NCI-H2227 treated with DMSO at 0.1 percent for 48 hours (cell line): ENCODE results near the gene LRTM1.
A peak's percentile ranks its signal among the peaks of the same experiment; 100 is the strongest.

Source experiments
- DNase-seq: peaks from one replicate; lab custom pipeline; 2025; lab: John Stamatoyannopoulos, UW

The LRTM1 gene

DNA sequence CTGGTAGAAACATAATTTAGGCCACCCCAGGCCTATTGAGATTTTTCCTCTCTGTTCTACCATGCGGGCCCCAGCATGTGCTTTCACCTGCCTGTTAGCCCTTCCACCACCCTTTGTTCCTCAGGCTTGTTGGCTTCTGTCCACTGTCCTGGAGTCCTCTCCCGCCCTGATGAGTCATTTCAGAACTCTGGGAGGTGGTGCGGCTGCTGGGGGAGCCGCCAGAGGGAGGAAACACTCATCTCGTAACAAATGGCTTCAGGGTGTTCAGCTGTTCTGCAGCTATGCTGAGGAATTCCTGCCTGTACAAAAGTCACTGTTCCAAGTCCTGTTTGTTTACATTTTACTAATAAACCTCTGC is 36.3 kb downstream of the LRTM1 start:
- DNase-seq: no peak

GRCh38 chr3:54889731-54890130 is 38.1 kb downstream of the LRTM1 start:
- DNase-seq: no peak

- DNase-seq: no peak
Measured at GRCh38 chr3:54888873-54889272, 39.0 kb downstream of the LRTM1 start.

DNA sequence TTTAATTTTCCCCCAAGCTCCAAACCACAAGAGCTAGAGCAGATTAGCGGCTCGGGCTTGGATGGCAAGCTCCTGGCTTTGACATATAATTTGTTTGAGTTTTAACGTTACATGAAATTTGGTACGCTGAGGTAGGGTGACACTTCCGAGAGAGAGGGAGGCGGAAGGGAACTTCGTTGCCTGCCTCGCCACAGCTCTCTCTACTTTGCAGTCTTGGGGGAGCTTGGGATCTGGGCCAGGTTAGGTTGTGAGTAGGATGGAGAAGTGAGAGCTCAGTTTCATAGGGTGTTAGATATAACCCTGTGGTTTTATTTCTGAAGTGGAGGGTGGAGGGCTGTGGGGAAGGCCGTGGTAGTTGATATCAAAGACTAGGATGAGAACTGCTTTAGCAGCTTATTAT is 39.7 kb downstream of the LRTM1 start:
- no peak for DNase-seq

GRCh38 chr3:54882129-54882833 is 45.6 kb downstream of the LRTM1 start:
- no peak for DNase-seq

GRCh38 chr3:54878145-54878544 is 49.7 kb downstream of the LRTM1 start:
- peak; percentile 2 for DNase-seq

DNA sequence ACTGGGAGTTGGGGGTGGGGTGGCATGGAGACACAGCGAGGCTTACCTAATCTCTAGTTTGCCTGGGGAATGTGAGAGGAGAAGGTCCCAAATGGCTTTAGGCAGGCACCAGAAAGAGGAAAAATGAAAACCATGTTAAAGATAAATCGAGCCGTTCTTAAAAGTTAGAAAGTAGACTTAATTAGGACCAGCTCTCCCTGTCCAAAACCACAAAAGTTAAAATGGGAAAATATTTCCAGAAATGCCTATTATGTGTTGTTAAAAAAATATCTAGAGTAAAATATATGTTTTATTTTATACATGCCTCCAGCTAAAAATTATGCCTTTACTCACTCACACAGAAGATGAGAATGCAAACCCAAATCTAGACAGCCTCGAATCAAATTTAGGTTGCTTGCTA is 50.1 kb downstream of the LRTM1 start:
- DNase-seq: no peak

GRCh38 chr3:54876694-54877093 is 51.2 kb downstream of the LRTM1 start:
- DNase-seq: no peak

DNA sequence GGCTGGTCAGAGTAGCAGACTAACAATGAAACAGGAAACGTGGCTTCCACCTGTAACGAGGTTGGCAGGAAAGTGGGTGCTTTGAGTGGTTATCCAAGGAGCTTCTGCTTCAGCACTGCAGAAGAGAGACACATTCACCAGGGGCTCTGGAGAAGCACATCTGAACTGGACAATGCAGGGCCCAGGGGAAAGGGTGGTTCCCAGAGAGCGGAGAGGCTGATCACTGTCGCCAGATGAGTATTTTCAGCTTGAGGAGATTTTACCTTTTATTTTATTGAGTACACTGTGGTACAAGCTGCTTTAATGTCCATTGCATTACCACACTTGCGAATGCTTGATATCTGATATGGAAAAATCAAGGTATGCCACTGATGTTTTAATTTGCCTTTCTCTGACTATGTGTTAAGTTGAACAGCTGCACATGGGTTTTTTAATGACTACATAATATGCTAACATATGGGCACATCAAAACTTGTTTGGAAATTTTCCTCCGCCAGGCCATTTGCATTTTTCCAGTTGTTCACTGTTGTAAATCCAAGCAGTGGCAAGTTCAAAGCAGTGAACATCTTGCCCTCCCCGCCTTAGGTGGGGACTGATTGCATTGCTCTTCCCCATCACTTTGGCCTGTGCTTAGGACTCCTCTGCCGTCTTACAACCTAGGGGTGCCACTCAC is 52.1 kb downstream of the LRTM1 start:
- DNase-seq: no peak

GRCh38 chr3:54874816-54875556 is 52.9 kb downstream of the LRTM1 start:
- DNase-seq: no peak

DNA sequence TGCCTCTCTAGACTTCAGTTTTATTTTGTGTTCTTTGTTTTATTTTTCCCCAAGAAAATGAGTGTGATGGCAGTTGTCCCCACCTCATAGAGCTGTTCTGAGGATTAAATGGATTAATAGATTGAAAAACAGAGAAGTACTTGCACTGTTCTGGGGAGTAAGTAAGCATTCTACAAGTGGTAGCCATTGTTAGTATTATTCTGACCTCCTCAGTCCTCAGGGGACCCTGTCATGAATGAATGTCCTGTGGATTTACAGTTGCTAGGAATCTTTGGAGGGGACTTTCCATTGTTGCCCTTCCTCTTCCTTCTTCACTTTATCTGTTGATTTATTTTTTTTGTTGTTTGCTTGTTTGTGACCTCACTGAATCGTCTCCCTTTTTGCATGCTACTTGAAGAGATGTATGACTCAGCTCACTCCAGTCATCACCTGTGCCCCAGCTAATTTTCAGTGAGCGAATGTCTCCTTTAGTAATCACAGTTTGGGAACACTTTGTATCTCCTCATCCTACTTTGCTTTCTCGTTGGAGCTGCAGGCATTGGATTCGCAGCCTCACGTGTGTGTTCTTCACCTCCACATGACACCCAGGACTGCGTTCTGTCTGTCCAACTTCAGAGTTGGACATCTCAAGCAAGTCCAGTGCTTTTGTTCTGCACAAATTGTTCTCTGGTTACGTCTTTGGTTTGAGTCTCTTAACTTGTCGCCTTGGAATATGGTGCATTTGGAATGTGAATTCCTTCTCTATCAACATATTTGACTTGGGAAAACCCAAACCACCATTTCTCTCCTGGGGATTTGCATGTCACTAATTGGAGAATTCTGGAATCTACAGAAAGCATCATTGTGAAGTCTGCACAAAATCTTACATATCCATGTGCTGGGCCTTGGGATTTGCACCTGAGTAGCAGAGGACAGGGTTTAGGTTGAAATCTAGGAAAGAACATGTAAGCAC is 54.5 kb downstream of the LRTM1 start:
- DNase-seq: no peak

- no peak for DNase-seq
Measured at GRCh38 chr3:54871867-54872266, 56.0 kb downstream of the LRTM1 start.

DNA sequence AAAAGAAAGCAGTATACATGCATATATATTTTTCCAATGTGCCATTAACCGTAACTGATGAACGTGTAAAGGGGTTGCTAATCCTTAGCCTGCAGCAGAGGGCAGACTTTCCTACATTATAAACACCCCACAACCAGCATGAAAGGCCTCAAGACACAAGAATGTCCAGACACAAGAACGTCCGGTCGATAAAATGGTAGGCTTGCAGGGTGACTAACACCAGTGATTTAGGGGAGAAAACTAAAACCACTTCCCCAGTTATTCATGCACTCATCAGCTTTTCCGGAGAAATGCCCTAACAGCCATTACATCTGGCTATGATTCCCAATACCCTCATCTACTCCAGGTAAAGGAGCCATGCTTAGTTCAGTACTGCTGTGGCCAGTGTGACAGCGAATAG is 57.4 kb downstream of the LRTM1 start:
- peak; percentile 42 for DNase-seq
